ENCODE data around the gene CNTN1. TPM values are rescaled to one million over a fixed set of nuclear protein-coding genes. Genes with fewer than 3 reads are reported as not detected.

Gene CNTN1
- 44.9 and 45.0 TPM in 2 replicates for total RNA-seq (2014; rRNA removed; shearing (Covaris generic))
- 22.1 and 25.1 TPM in 2 replicates for polyA plus RNA-seq (2014; cell fraction: nucleus; rRNA removed)

- DNase-seq (ENCODE audit: extremely low read depth, low read depth) = peak; percentile 81
Observed at GRCh38 chr12:40691913-40692764, at the start of gene CNTN1. TSS of gene CNTN1 (plus strand) at chr12:40692439.

- no peak for DNase-seq (ENCODE audit: extremely low read depth, low read depth)
Observed at GRCh38 chr12:40643506-40643905, 48.7 kb upstream of the CNTN1 start.

GRCh38 chr12:40643976-40644375, 48.3 kb upstream of the CNTN1 start:
- no peak for DNase-seq (ENCODE audit: extremely low read depth, low read depth)

- no peak for DNase-seq (ENCODE audit: extremely low read depth, low read depth)
Observed at GRCh38 chr12:40644708-40645107, 47.5 kb upstream of the CNTN1 start.

GRCh38 chr12:40645361-40645760, 46.9 kb upstream of the CNTN1 start:
- no peak for DNase-seq (ENCODE audit: extremely low read depth, low read depth)

- no peak for DNase-seq (ENCODE audit: extremely low read depth, low read depth)
Observed at GRCh38 chr12:40646456-40646855, 45.8 kb upstream of the CNTN1 start.

GRCh38 chr12:40646911-40647310, 45.3 kb upstream of the CNTN1 start:
- no peak for DNase-seq (ENCODE audit: extremely low read depth, low read depth)

- DNase-seq (ENCODE audit: extremely low read depth, low read depth) = no peak
Observed at GRCh38 chr12:40647651-40648050, 44.6 kb upstream of the CNTN1 start.

GRCh38 chr12:40648519-40648918, 43.7 kb upstream of the CNTN1 start:
- DNase-seq (ENCODE audit: extremely low read depth, low read depth) = no peak

- DNase-seq (ENCODE audit: extremely low read depth, low read depth) = no peak
Observed at GRCh38 chr12:40650038-40650704, 42.1 kb upstream of the CNTN1 start.

GRCh38 chr12:40655451-40655850, 36.8 kb upstream of the CNTN1 start:
- DNase-seq (ENCODE audit: extremely low read depth, low read depth) = no peak

- DNase-seq (ENCODE audit: extremely low read depth, low read depth) = no peak
Observed at GRCh38 chr12:40662366-40662765, 29.9 kb upstream of the CNTN1 start.

- DNase-seq (ENCODE audit: extremely low read depth, low read depth) = no peak
Observed at GRCh38 chr12:40663781-40664180, 28.5 kb upstream of the CNTN1 start.

- DNase-seq (ENCODE audit: extremely low read depth, low read depth) = no peak
Observed at GRCh38 chr12:40668099-40668529, 24.1 kb upstream of the CNTN1 start.

- no peak for DNase-seq (ENCODE audit: extremely low read depth, low read depth)
Observed at GRCh38 chr12:40672741-40673271, 19.4 kb upstream of the CNTN1 start.

- DNase-seq (ENCODE audit: extremely low read depth, low read depth) = no peak
Observed at GRCh38 chr12:40681148-40681547, 11.1 kb upstream of the CNTN1 start.

GRCh38 chr12:40684986-40685385, 7.3 kb upstream of the CNTN1 start:
- no peak for DNase-seq (ENCODE audit: extremely low read depth, low read depth)

GRCh38 chr12:40688085-40688725, 4.0 kb upstream of the CNTN1 start:
- no peak for DNase-seq (ENCODE audit: extremely low read depth, low read depth)

GRCh38 chr12:40689576-40689975, 2.7 kb upstream of the CNTN1 start:
- DNase-seq (ENCODE audit: extremely low read depth, low read depth) = no peak

- DNase-seq (ENCODE audit: extremely low read depth, low read depth) = no peak
Observed at GRCh38 chr12:40692765-40693206, 547 bp downstream of the CNTN1 start.

GRCh38 chr12:40693207-40693821, 1.1 kb downstream of the CNTN1 start:
- DNase-seq (ENCODE audit: extremely low read depth, low read depth) = peak; percentile 54
